Fibroblast of lung (primary cell): ENCODE results near the gene TLCD2. TPM values are rescaled to one million over a fixed set of nuclear protein-coding genes. Genes with fewer than 3 reads are reported as not detected.
"Not testable (repeated sequence)": the region's sequence is repeated elsewhere in the genome, so short reads cannot be mapped to it uniquely, and the experiment has no call there.

Experiments used
- DNase-seq, 2 donors: peaks; one replicate each; pipeline versions ENCODE4 v3.0.0 to v3.0.0-alpha.2; 2010; ENCODE audit warnings: low read depth in 2 of 2
- H2AFZ ChIP-seq: 2 replicates; pipeline ENCODE4 v1.5.1; 2012; ENCODE audit warnings: low read length, control low read depth, inconsistent platforms
- H3K27ac ChIP-seq: 2 replicates; pipeline ENCODE4 v1.5.1; 2011; ENCODE audit warnings: low read length, control low read depth; ENCODE audit not compliant: insufficient read depth
- H3K27me3 ChIP-seq: 2 replicates; pipeline ENCODE4 v1.5.1; 2011; ENCODE audit warnings: mild to moderate bottlenecking, low read length; ENCODE audit not compliant: control insufficient read depth, insufficient read depth
- H3K36me3 ChIP-seq: 2 replicates; pipeline ENCODE4 v1.5.1; 2011; ENCODE audit warnings: low read length; ENCODE audit not compliant: control insufficient read depth, insufficient read depth
- H3K4me1 ChIP-seq: 2 replicates; pipeline ENCODE4 v1.5.1; 2011; ENCODE audit warnings: low read length; ENCODE audit not compliant: control insufficient read depth, insufficient read depth; ENCODE audit errors: extremely low read depth
- H3K4me2 ChIP-seq: 2 replicates; pipeline ENCODE4 v1.5.1; 2011; ENCODE audit warnings: low read length, control low read depth; ENCODE audit not compliant: insufficient read depth; ENCODE audit errors: extremely low read depth
- H3K4me3 ChIP-seq, 4 experiments: fragments of 200-600 bp in 1 of 4; sonication (generic) in 1 of 4; replicated peaks in 1 of 4; 2 replicates each; pipeline ENCODE4 v1.5.1; 2011 to 2016; ENCODE audit warnings: low read length in 4 of 4, low read depth in 3 of 4, mild to moderate bottlenecking in 3 of 4, control low read depth in 2 of 4, inconsistent platforms in 1 of 4, mixed read lengths in 1 of 4; ENCODE audit not compliant: insufficient read depth in 1 of 4; ENCODE audit errors: control extremely low read depth in 1 of 4
- H3K79me2 ChIP-seq: 2 replicates; pipeline ENCODE4 v1.5.1; 2012; ENCODE audit warnings: mild to moderate bottlenecking, low read length, inconsistent platforms; ENCODE audit not compliant: control insufficient read depth, insufficient read depth
- H3K9ac ChIP-seq: 2 replicates; pipeline ENCODE4 v1.5.1; 2011; ENCODE audit warnings: mild to moderate bottlenecking, low read length, control low read depth; ENCODE audit not compliant: insufficient read depth
- H3K9me3 ChIP-seq: 2 replicates; pipeline ENCODE4 v1.5.1; 2012; ENCODE audit warnings: low read depth, low read length; ENCODE audit not compliant: control insufficient read depth, insufficient read depth
- H4K20me1 ChIP-seq: 2 replicates; pipeline ENCODE4 v1.5.1; 2011; ENCODE audit warnings: low read length; ENCODE audit not compliant: control insufficient read depth, insufficient read depth; ENCODE audit errors: extremely low read depth
- CTCF ChIP-seq, 2 donors: IDR thresholded peaks in 1 of 2; conservative IDR thresholded peaks in 1 of 2; 1 replicate in 1 of 2; 2 replicates in 1 of 2; pipeline ENCODE4 v1.5.1; 2011 to 2012; ENCODE audit warnings: low read length in 2 of 2, control low read depth in 1 of 2, inconsistent platforms in 1 of 2, low read depth in 1 of 2, mild to moderate bottlenecking in 1 of 2
- EZH2 ChIP-seq: IDR thresholded peaks from 2 replicates; pipeline ENCODE4 v1.5.1; 2012; ENCODE audit warnings: low read length, control low read depth, mild to moderate bottlenecking; ENCODE audit errors: missing control alignments
- polyA plus RNA-seq, 2 donors: library from polyadenylated mRNA; depleted of rRNA in 1 of 2; stranded (reverse) in 1 of 2; unstranded in 1 of 2; fragments of >200 nt; gene quantifications; 2 replicates each; pipeline ENCODE4 v1.2.1, GENCODE V29; 2011 to 2012; ENCODE audit warnings: missing spikeins in 1 of 2
- total RNA-seq: library from RNA; depleted of rRNA; stranded (reverse); fragments of >200 nt; gene quantifications from 2 replicates; pipeline ENCODE4 v1.2.1, GENCODE V29; 2014

Gene TLCD2
- total and polyA plus RNA-seq, 2 donors (not counting 1 experiment from before 2014, with no cell fraction given), result 7.1 to 9.7 TPM

DNA sequence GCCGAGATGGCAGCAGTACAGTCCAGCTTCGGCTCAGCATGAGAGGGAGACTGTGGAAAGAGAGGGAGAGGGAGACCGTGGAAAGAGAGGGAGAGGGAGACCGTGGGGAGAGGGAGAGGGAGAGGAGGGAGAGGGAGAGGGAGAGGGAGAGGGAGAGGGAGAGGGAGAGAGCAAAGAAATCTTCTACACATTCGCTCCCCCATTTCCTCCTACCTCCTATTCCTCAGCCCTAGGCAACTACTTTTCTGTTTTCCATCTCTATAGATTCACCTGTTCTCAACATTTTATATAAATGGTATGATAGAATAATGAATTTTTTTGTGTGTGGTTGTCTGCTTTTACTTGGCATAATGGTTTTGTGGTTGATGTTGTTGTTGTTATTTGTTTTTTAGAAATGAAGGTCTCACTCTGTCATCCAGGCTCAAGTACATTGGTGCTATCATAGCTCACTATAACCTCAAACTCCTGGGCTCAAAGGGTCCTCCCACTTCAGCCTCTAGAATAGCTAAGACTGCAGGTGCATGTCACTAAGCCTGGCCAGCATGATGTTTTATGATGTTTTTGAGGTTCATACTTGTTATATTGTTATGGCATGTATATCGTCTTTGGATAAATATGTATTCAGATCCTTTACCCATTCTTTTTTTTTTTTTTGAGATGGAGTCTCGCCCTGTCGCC lies 19.5 kb downstream of the TLCD2 start:
- Histone ChIP-seq H3K36me3 (no peaks in the 10 kb centered on the region), H3K9ac (no peak overlapping the region)

DNA sequence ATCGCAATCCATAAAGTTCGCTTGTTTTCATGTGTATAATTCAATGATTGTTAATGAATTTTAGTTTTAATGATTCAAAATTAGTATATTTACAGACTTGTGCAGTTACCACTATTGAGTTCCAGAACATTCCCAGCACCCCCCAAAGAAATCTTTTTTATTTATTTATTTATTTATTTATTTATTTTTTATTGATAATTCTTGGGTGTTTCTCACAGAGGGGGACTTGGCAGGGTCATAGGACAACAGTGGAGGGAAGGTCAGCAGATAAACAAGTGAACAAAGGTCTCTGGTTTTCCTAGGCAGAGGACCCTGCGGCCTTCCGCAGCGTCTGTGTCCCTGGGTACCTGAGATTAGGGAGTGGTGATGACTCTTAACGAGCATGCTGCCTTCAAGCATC lies 21.8 kb downstream of the TLCD2 start:
- DNase-seq, H2AFZ ChIP-seq, H3K27ac ChIP-seq: not testable (repeated sequence)

More for the DNA sequence above, 19.5 kb downstream of the TLCD2 start:
- Histone ChIP-seq H3K27ac (no peak overlapping the region), H3K27me3 (no peaks in the 10 kb centered on the region), H3K4me1 (no peaks in the 10 kb centered on the region), H3K4me2 (no peak overlapping the region), H2AFZ (no peak overlapping the region), H3K9me3 (no peaks in the 10 kb centered on the region), H3K4me3 (no peak overlapping the region), H3K79me2 (no peaks in the 10 kb centered on the region), H4K20me1 (no peaks in the 10 kb centered on the region)
- TF ChIP-seq CTCF (conservative IDR thresholded peaks at IDR 0.05 in 1 of 2, IDR thresholded peaks at IDR 0.05 in 1 of 2; ENCODE audit: low read depth in 1 of 2, low read length in 2 of 2) (no peak), EZH2 (no peak)
- no peak for DNase-seq

GRCh38 chr17:1686086-1686485 lies 24.1 kb downstream of the TLCD2 start:
- no peak overlapping the region for H3K4me3 ChIP-seq
- no peaks in the 10 kb centered on the region for H4K20me1 ChIP-seq
- no peaks in the 10 kb centered on the region for H3K9me3 ChIP-seq
- TF ChIP-seq CTCF (conservative IDR thresholded peaks at IDR 0.05 in 1 of 2, IDR thresholded peaks at IDR 0.05 in 1 of 2; ENCODE audit: low read depth in 1 of 2, low read length in 2 of 2), result no peak
- TF ChIP-seq EZH2, result no peak
- H3K79me2 ChIP-seq, result peaks cover 32% of the 10 kb centered on the region
- no peak for DNase-seq
- H2AFZ ChIP-seq, result no peak overlapping the region
- no peak overlapping the region for H3K4me2 ChIP-seq
- no peak overlapping the region for H3K9ac ChIP-seq
- H3K27me3 ChIP-seq, result no peaks in the 10 kb centered on the region
- H3K36me3 ChIP-seq, result peaks cover 12% of the 10 kb centered on the region
- no peak overlapping the region for H3K27ac ChIP-seq
- H3K4me1 ChIP-seq, result peaks cover 3% of the 10 kb centered on the region

More for the DNA sequence above, 21.8 kb downstream of the TLCD2 start:
- H3K4me3 ChIP-seq, H3K36me3 ChIP-seq, H3K4me1 ChIP-seq, H3K9me3 ChIP-seq, H3K9ac ChIP-seq, H3K4me2 ChIP-seq, H3K27me3 ChIP-seq, H4K20me1 ChIP-seq: not testable (repeated sequence)
- H3K79me2 ChIP-seq, result peaks cover 11% of the 10 kb centered on the region
